OCI-M1 (cell line): ENCODE data around the gene GRIK5.

Experiments
- DNase-seq: peaks from one replicate; lab custom pipeline; 2025; lab: John Stamatoyannopoulos, UW

GRIK5 gene

GRCh38 chr19:41988947-41989346 lies 81.1 kb downstream of the GRIK5 start:
- no peak for DNase-seq

GRCh38 chr19:41987141-41987860 lies 82.7 kb downstream of the GRIK5 start:
- DNase-seq: no peak

- DNase-seq: no peak
These were observed 85.0 kb downstream of the GRIK5 start for GRCh38 chr19:41984961-41985360.

- DNase-seq: no peak
These were observed 88.3 kb downstream of the GRIK5 start for GRCh38 chr19:41981724-41982123.

GRCh38 chr19:41978470-41978869 lies 91.5 kb downstream of the GRIK5 start:
- no peak for DNase-seq

GRCh38 chr19:41977916-41978315 lies 92.1 kb downstream of the GRIK5 start:
- no peak for DNase-seq

GRCh38 chr19:41974652-41975051 lies 95.4 kb downstream of the GRIK5 start:
- no peak for DNase-seq

- no peak for DNase-seq
These were observed 98.6 kb downstream of the GRIK5 start for GRCh38 chr19:41971363-41971762.

- DNase-seq: no peak
These were observed 100.1 kb downstream of the GRIK5 start for GRCh38 chr19:41969772-41970458.

GRCh38 chr19:41968751-41969595 lies 101.0 kb downstream of the GRIK5 start:
- no peak for DNase-seq

- DNase-seq: peak; percentile 30
These were observed 102.8 kb downstream of the GRIK5 start for GRCh38 chr19:41967054-41967783.

GRCh38 chr19:41965106-41965505 lies 104.9 kb downstream of the GRIK5 start:
- DNase-seq: no peak

- peak; percentile 62 for DNase-seq
These were observed 109.0 kb downstream of the GRIK5 start for GRCh38 chr19:41960973-41961372.

GRCh38 chr19:41959056-41960053 lies 110.7 kb downstream of the GRIK5 start, which contains the start of gene RABAC1:
TSS of gene RABAC1 (minus strand) at chr19:41959321. CDS start at chr19:41959292, 29 bp downstream.
- DNase-seq: peak; percentile 96

- DNase-seq: peak; percentile 85
These were observed 111.5 kb downstream of the GRIK5 start for GRCh38 chr19:41958367-41959055.

- DNase-seq: peak; percentile 93
These were observed 112.1 kb downstream of the GRIK5 start for GRCh38 chr19:41957838-41958366.

- DNase-seq: no peak
These were observed 112.7 kb downstream of the GRIK5 start for GRCh38 chr19:41957161-41957837.

GRCh38 chr19:41956621-41957020 lies 113.4 kb downstream of the GRIK5 start:
- no peak for DNase-seq

- peak; percentile 43 for DNase-seq
These were observed 114.5 kb downstream of the GRIK5 start for GRCh38 chr19:41955521-41955920.
